DND-41 (cell line): ENCODE data around the gene RNF32.
"Not testable (repeated sequence)": the region's sequence is repeated elsewhere in the genome, so short reads cannot be mapped to it uniquely, and the experiment has no call there.

Experiments used
- ATAC-seq: fragments of 200-7000 bp; cut with Tn5 transposase; 3 replicates; pipeline ENCODE4 v1.9.1; 2021; ENCODE audit warnings: low read depth; ENCODE audit not compliant: insufficient read depth
- DNase-seq: peaks from one replicate; pipeline ENCODE4 v3.0.0-alpha.2; 2020
- H2AFZ ChIP-seq: 2 replicates; pipeline ENCODE4 v1.6.0; 2012; ENCODE audit warnings: low read depth, low read length
- H3K27ac ChIP-seq: 2 replicates; pipeline ENCODE4 v1.5.1; 2012; ENCODE audit warnings: low read length, inconsistent platforms
- H3K27me3 ChIP-seq: fragments of 200-600 bp; sonication (generic); 2 replicates; pipeline ENCODE4 v1.6.0; 2012; ENCODE audit warnings: low read length, mild to moderate bottlenecking, inconsistent platforms; ENCODE audit not compliant: insufficient read depth, poor library complexity
- H3K36me3 ChIP-seq: 2 replicates; pipeline ENCODE4 v1.5.1; 2012; ENCODE audit warnings: low read length, inconsistent platforms; ENCODE audit not compliant: insufficient read depth
- H3K4me1 ChIP-seq: 2 replicates; pipeline ENCODE4 v1.5.1; 2012; ENCODE audit warnings: mild to moderate bottlenecking, low read length; ENCODE audit not compliant: insufficient read depth
- H3K4me2 ChIP-seq: 2 replicates; pipeline ENCODE4 v1.6.0; 2012; ENCODE audit warnings: mild to moderate bottlenecking, moderate library complexity, low read length, inconsistent platforms; ENCODE audit not compliant: insufficient read depth
- H3K4me3 ChIP-seq, 2 experiments: fragments of 200-600 bp in 1 of 2; shearing (Covaris generic) in 1 of 2; 2 replicates each; pipeline ENCODE4 v1.5.1; 2012 to 2016; ENCODE audit warnings: inconsistent platforms in 2 of 2, low read length in 2 of 2, mild to moderate bottlenecking in 2 of 2, low read depth in 1 of 2, moderate library complexity in 1 of 2
- H3K79me2 ChIP-seq: 2 replicates; pipeline ENCODE4 v1.6.0; 2012; ENCODE audit warnings: low read length, inconsistent platforms; ENCODE audit not compliant: insufficient read depth
- H3K9ac ChIP-seq: 2 replicates; pipeline ENCODE4 v1.6.0; 2012; ENCODE audit warnings: low read depth, mild to moderate bottlenecking, inconsistent platforms, low read length, moderate library complexity
- H3K9me3 ChIP-seq: 2 replicates; pipeline ENCODE4 v1.5.1; 2012; ENCODE audit warnings: low read length, moderate library complexity, mild to moderate bottlenecking, inconsistent platforms; ENCODE audit not compliant: insufficient read depth, severe bottlenecking
- H4K20me1 ChIP-seq: 2 replicates; pipeline ENCODE4 v1.6.0; 2012; ENCODE audit warnings: low read length; ENCODE audit not compliant: insufficient read depth
- EZH2 ChIP-seq: IDR thresholded peaks from 3 replicates; pipeline ENCODE4 v1.6.1; 2012; ENCODE audit warnings: borderline replicate concordance, low read depth, mild to moderate bottlenecking, moderate library complexity, low read length, inconsistent platforms; ENCODE audit not compliant: severe bottlenecking
- TF ChIP-seq, protein P1 (sequence below): IDR thresholded peaks from 2 replicates; pipeline ENCODE4 v1.5.1; 2012; ENCODE audit warnings: borderline replicate concordance, low read length, moderate library complexity, mild to moderate bottlenecking; ENCODE audit not compliant: poor library complexity, severe bottlenecking; ENCODE audit errors: extremely low read depth

RNF32 gene

DNA sequence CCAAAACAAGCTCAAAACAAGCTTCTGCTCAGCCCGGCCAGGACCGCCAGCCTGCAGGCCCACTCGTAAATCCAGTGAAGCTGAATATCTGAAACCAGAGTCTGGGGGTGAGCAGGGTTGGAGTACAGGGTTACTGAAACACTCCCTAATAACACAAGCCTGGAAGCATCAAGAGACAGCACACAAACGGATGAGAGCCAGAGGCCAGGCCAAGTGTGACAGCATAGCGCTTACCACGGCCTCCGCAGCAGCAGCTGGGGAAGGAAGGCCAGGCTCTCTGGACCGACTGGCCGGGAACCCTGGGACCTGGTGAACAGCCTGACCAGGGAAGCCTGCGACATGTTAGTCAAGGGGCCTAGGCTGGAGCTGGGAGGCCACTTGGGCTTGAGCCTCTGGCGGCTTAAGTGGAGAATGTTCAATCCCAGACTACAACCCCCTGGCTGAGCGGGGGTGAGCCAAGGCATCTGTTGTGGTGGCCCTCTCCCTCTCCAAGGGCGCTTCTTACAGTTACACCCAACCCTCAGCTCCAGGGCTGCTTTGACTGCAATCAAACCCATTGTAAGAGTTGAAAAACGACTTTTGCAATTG lies 21.7 kb upstream of the RNF32 start:
- ATAC-seq = no peak
- no peaks in the 10 kb centered on the region for H3K4me1 ChIP-seq
- H3K9ac ChIP-seq = no peak overlapping the region
- H3K79me2 ChIP-seq = no peaks in the 10 kb centered on the region
- no peak for DNase-seq
- no peaks in the 10 kb centered on the region for H3K36me3 ChIP-seq
- TF ChIP-seq, protein P1, sequence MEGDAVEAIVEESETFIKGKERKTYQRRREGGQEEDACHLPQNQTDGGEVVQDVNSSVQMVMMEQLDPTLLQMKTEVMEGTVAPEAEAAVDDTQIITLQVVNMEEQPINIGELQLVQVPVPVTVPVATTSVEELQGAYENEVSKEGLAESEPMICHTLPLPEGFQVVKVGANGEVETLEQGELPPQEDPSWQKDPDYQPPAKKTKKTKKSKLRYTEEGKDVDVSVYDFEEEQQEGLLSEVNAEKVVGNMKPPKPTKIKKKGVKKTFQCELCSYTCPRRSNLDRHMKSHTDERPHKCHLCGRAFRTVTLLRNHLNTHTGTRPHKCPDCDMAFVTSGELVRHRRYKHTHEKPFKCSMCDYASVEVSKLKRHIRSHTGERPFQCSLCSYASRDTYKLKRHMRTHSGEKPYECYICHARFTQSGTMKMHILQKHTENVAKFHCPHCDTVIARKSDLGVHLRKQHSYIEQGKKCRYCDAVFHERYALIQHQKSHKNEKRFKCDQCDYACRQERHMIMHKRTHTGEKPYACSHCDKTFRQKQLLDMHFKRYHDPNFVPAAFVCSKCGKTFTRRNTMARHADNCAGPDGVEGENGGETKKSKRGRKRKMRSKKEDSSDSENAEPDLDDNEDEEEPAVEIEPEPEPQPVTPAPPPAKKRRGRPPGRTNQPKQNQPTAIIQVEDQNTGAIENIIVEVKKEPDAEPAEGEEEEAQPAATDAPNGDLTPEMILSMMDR = no peak
- TF ChIP-seq EZH2 = no peak
- peaks cover 3% of the 10 kb centered on the region for H3K9me3 ChIP-seq
- H3K27ac ChIP-seq = no peak overlapping the region
- H3K27me3 ChIP-seq = no peaks in the 10 kb centered on the region
- H2AFZ ChIP-seq = no peak overlapping the region
- H4K20me1 ChIP-seq = no peaks in the 10 kb centered on the region
- H3K4me2 ChIP-seq = no peak overlapping the region
- H3K4me3 ChIP-seq = no peak overlapping the region

DNA sequence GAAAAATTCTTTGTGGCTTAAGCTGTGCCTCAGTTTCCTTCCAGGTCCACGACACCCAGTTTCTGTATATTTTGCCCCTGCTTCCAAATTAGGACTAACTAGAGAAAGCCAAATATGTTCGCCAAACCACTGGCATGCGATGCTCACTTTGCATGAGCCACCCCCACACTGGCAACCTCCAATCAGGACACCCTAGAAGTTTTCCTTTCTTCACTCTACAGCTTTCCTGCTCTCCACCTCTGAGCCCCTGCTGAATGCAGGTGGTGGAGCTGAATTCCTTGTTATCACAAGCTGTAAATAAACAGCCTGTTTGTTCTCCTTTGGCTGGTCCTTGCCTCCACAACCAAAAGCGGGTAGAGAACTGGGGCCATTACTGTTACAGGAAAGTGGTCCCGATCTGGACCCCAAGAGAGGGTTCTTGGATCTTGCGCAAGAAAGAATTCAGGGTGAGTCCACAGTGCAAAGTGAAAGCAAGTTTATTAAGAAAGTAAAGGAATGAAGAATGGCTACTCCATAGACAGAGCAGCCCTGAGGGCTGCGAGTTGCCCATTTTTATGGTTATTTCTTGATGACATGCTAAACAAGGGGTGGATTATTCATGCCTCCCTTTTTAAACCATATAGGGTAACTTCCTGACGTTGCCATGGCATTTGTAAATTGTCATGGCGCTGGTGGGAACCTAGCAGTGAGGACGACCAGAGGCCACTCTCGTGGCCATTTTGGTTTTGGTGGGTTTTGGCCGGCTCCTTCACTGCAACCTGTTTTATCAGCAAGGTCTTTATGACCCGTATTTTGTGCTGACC lies 20.9 kb upstream of the RNF32 start:
- not testable (repeated sequence) for H2AFZ ChIP-seq, DNase-seq, H3K4me3 ChIP-seq, H3K4me1 ChIP-seq, H3K27ac ChIP-seq, H3K4me2 ChIP-seq, H3K27me3 ChIP-seq, H4K20me1 ChIP-seq, H3K79me2 ChIP-seq, ATAC-seq, H3K9ac ChIP-seq, H3K9me3 ChIP-seq, H3K36me3 ChIP-seq

DNA sequence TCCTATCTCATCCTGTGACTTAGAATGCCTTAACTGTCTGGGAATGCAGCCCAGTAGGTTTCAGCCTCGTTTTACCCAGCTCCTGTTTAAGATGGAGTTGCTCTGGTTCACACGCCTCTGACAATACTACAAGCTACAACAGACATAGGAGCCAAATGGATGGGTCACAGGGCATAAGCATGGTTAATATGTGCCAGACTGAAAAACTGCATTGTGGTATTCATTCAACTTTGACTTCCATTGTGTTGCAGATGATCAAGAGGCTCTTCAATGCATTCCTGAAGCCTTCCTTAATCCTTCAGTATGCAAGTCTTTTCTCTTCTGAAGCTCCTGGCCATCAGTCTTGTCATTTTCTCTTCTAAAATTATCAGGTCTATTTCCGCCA lies 20.3 kb upstream of the RNF32 start:
- H3K4me1 ChIP-seq = no peaks in the 10 kb centered on the region
- H3K4me2 ChIP-seq = no peak overlapping the region
- H3K36me3 ChIP-seq = no peaks in the 10 kb centered on the region
- H3K9me3 ChIP-seq = peaks cover 3% of the 10 kb centered on the region
- no peak overlapping the region for H3K27ac ChIP-seq
- H3K27me3 ChIP-seq = no peaks in the 10 kb centered on the region
- H4K20me1 ChIP-seq = no peaks in the 10 kb centered on the region
- no peak overlapping the region; the same call in 1 of the 2 replicates for H2AFZ ChIP-seq
- no peaks in the 10 kb centered on the region for H3K79me2 ChIP-seq
- TF ChIP-seq EZH2 = no peak
- TF ChIP-seq, protein P1 = no peak
- no peak for ATAC-seq
- DNase-seq = no peak
- no peak overlapping the region for H3K9ac ChIP-seq
- H3K4me3 ChIP-seq = no peak overlapping the region

DNA sequence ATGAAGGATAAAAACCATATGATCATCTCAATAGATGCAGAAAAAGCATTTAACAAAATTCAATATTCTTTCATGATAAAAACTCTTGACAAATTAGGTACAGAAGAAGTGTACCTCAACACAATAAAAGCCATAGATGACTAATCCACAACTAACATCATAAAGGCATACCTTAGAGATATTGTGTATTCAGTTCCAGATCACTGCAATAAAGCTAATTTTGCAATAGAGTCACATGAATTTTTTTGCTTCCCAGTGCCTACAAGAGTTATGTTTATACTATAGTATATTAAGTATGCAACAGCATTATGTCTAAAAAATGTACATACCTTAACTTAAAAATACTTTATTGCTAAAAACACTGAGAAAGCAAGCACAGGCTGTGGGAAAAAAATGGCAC lies 18.9 kb upstream of the RNF32 start:
- Histone ChIP-seq H3K4me2 (no peak overlapping the region), H3K9me3 (peaks cover 3% of the 10 kb centered on the region), H3K27ac (no peak overlapping the region), H3K4me1 (no peaks in the 10 kb centered on the region), H3K36me3 (no peaks in the 10 kb centered on the region), H3K79me2 (no peaks in the 10 kb centered on the region), H3K9ac (no peak overlapping the region), H3K4me3 (no peak overlapping the region), H4K20me1 (no peaks in the 10 kb centered on the region), H2AFZ (no peak overlapping the region), H3K27me3 (no peaks in the 10 kb centered on the region)
- ATAC-seq (no peak), DNase-seq (no peak)
- no peak for TF ChIP-seq EZH2
